ENCODE results near the gene MAP3K4. TPM values are rescaled to one million over a fixed set of nuclear protein-coding genes. Genes with fewer than 3 reads are reported as not detected.

Gene MAP3K4
- total RNA-seq, 1 donor from 2014 or later, result 47.7 TPM

GRCh38 chr6:161009991-161010390 is 18.4 kb downstream of the MAP3K4 start:
- intact Hi-C loops (cut with DNase I), result no loop called here

DNA sequence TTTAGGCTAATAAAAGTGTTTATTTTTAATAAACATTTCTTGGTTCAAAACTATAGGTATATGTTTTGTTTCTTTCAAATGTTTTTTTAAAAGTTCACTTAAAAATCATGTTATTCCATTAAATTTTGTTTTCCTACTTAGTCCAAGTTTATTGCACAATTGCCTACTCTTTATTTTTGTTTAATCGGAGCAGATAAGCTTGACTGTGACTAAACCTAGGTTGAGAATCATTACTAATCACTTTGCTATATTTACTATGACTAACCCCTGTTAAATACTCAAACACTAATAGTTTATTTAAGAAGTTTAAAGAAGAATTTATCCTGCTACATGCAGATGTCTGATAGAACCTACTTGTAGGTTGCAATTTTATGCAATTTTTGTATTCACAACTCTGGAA is 18.8 kb downstream of the MAP3K4 start:
- no peaks in the 10 kb centered on the region for H3K27me3 ChIP-seq
- DNase-seq (no peak), ATAC-seq (no peak)
- no peak for TF ChIP-seq CTCF (IDR thresholded peaks at IDR 0.05)
- no peak overlapping the region for H3K4me3 ChIP-seq
- no peaks in the 10 kb centered on the region for H3K9me3 ChIP-seq
- intact Hi-C loops (cut with DNase I), result no loop called here
- no peaks in the 10 kb centered on the region for H3K36me3 ChIP-seq
- no peak overlapping the region for H3K27ac ChIP-seq
- H3K4me1 ChIP-seq, result peaks cover 15% of the 10 kb centered on the region

More at GRCh38 chr6:161009991-161010390, 18.4 kb downstream of the MAP3K4 start:
- ATAC-seq (no peak), DNase-seq (no peak)
- Histone ChIP-seq H3K9me3 (no peaks in the 10 kb centered on the region), H3K4me1 (peaks cover 15% of the 10 kb centered on the region), H3K27ac (no peak overlapping the region), H3K36me3 (no peaks in the 10 kb centered on the region), H3K4me3 (no peak overlapping the region), H3K27me3 (no peaks in the 10 kb centered on the region)
- no peak for TF ChIP-seq CTCF (IDR thresholded peaks at IDR 0.05)

GRCh38 chr6:161011492-161012480 is 20.2 kb downstream of the MAP3K4 start:
- no peak overlapping the region for H3K4me3 ChIP-seq
- DNase-seq (no peak), ATAC-seq (no peak)
- TF ChIP-seq CTCF (IDR thresholded peaks at IDR 0.05), result no peak
- no peak overlapping the region for H3K27ac ChIP-seq
- intact Hi-C loops (cut with DNase I), result no loop called here
- peaks cover 15% of the 10 kb centered on the region for H3K4me1 ChIP-seq
- no peaks in the 10 kb centered on the region for H3K36me3 ChIP-seq
- no peaks in the 10 kb centered on the region for H3K9me3 ChIP-seq
- no peaks in the 10 kb centered on the region for H3K27me3 ChIP-seq

- Histone ChIP-seq H3K4me3 (no peak overlapping the region), H3K9me3 (no peaks in the 10 kb centered on the region), H3K27me3 (no peaks in the 10 kb centered on the region), H3K4me1 (peaks cover 15% of the 10 kb centered on the region), H3K27ac (no peak overlapping the region), H3K36me3 (no peaks in the 10 kb centered on the region)
- TF ChIP-seq CTCF (IDR thresholded peaks at IDR 0.05), result no peak
- peak; percentile 40 for ATAC-seq
- DNase-seq, result no peak
- intact Hi-C loops (cut with DNase I), result no loop called here
Observed at GRCh38 chr6:161013695-161014094, 22.1 kb downstream of the MAP3K4 start.

DNA sequence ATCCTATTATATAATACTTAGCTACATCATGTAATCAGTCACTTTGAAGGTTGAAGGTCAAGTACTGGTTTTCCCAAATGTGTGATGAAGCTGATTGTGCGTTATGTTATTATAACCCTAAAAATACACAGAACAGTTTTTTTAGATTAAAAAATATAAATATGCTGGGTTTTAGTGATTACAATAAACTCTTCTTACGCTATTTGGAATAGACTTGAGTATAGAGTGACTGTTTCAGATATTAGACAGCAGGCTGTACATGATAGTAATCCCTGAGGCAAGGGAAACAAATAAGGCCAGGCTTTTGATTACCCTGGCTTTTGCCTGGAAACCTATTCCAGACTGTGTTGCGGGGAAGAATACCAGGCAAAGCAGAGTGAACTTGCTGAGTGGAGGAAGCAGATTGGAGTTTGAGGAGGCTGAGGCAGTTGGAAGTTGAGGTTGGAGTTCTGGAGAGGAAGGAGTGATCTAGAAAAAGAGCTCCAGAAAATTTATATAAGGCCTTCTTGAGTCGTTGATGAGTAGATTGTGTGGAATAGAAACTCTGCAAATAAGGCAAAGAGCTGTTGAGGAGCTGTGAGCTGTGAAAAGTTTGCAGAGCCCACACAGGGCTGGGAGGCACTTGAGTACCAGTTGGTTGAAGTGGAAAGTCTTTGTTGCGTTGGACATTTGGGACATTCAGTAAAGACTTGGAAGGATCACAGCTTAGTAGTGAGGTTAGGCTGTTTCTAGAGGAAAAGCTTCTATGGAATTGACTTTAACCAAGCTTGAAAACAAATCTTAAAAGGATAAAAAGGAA is 26.4 kb downstream of the MAP3K4 start:
- Histone ChIP-seq H3K9me3 (no peaks in the 10 kb centered on the region), H3K36me3 (peaks cover 4% of the 10 kb centered on the region), H3K27me3 (no peaks in the 10 kb centered on the region), H3K4me3 (no peak overlapping the region), H3K4me1 (no peaks in the 10 kb centered on the region), H3K27ac (no peak overlapping the region)
- ATAC-seq (peak; percentile 59), DNase-seq (no peak)
- no peak for TF ChIP-seq CTCF (IDR thresholded peaks at IDR 0.05)
- intact Hi-C loops (cut with DNase I), result no loop called here

Measured in upper lobe of right lung (tissue), 1 donor.